Mesendoderm (in vitro differentiated cells): ENCODE measurements around the gene CSF3R.

ENCODE experiments used
- DNase-seq: peaks from one replicate; pipeline ENCODE4 v3.0.0; 2013
- H2AK5ac ChIP-seq: 2 replicates; pipeline ENCODE4 v1.6.1; 2013; ENCODE audit warnings: low read length, inconsistent platforms
- H2BK120ac ChIP-seq: 2 replicates; pipeline ENCODE4 v1.6.1; 2013; ENCODE audit warnings: low read depth, mild to moderate bottlenecking, low read length, moderate library complexity, mixed read lengths
- H2BK15ac ChIP-seq: replicated peaks from 2 replicates; pipeline ENCODE4 v1.6.1; 2013; ENCODE audit warnings: low read depth, mild to moderate bottlenecking, moderate library complexity
- H2BK5ac ChIP-seq: 2 replicates; pipeline ENCODE4 v1.6.1; 2013; ENCODE audit warnings: low read length, inconsistent platforms
- H3K18ac ChIP-seq: 2 replicates; pipeline ENCODE4 v1.6.1; 2013; ENCODE audit warnings: mild to moderate bottlenecking, low read length, mixed read lengths
- H3K23ac ChIP-seq: one replicate; pipeline ENCODE4 v1.6.1; 2013; ENCODE audit warnings: low read length
- H3K27ac ChIP-seq: 2 replicates; pipeline ENCODE4 v1.5.1; 2013; ENCODE audit warnings: low read depth, mild to moderate bottlenecking, inconsistent platforms, low read length, moderate library complexity
- H3K27me3 ChIP-seq: 2 replicates; pipeline ENCODE4 v1.6.1; 2013; ENCODE audit warnings: low read length, control low read depth, mild to moderate bottlenecking, inconsistent platforms; ENCODE audit not compliant: insufficient read depth, poor library complexity
- H3K36me3 ChIP-seq: 2 replicates; pipeline ENCODE4 v1.6.1; 2013; ENCODE audit warnings: low read length, inconsistent platforms; ENCODE audit not compliant: control insufficient read depth, insufficient read depth
- H3K4ac ChIP-seq: one replicate; pipeline ENCODE4 v1.6.1; 2013; ENCODE audit warnings: low read depth, mild to moderate bottlenecking, low read length, moderate library complexity
- H3K4me1 ChIP-seq: 2 replicates; pipeline ENCODE4 v1.6.1; 2013; ENCODE audit warnings: low read depth, low read length, inconsistent platforms; ENCODE audit not compliant: control insufficient read depth
- H3K4me2 ChIP-seq: 2 replicates; pipeline ENCODE4 v1.6.1; 2013; ENCODE audit warnings: low read length
- H3K4me3 ChIP-seq: 2 replicates; pipeline ENCODE4 v1.5.1; 2013; ENCODE audit warnings: mild to moderate bottlenecking, low read length
- H3K56ac ChIP-seq: one replicate; pipeline ENCODE4 v1.6.1; 2013; ENCODE audit warnings: low read length
- H3K79me1 ChIP-seq: 2 replicates; pipeline ENCODE4 v1.6.1; 2013; ENCODE audit warnings: low read length, inconsistent platforms
- H3K79me2 ChIP-seq: 2 replicates; pipeline ENCODE4 v1.6.1; 2013; ENCODE audit warnings: mild to moderate bottlenecking, low read length; ENCODE audit not compliant: control insufficient read depth, insufficient read depth
- H3K9ac ChIP-seq: 2 replicates; pipeline ENCODE4 v1.6.1; 2013; ENCODE audit warnings: low read length, inconsistent platforms
- H4K5ac ChIP-seq: one replicate; pipeline ENCODE4 v1.6.1; 2013; ENCODE audit warnings: low read length
- H4K8ac ChIP-seq: one replicate; pipeline ENCODE4 v1.6.1; 2013; ENCODE audit warnings: low read depth, mild to moderate bottlenecking, control low read depth, low read length, moderate library complexity
- WGBS: extraction: QIAGEN DNeasy Blood & Tissue Kit; methylation state at CpG from one replicate; pipeline ENCODE4 v1.1.7; 2013; ENCODE audit warnings: low lambda C conversion rate, missing lambda C conversion rate; ENCODE audit not compliant: insufficient coverage; ENCODE audit errors: extremely low coverage; 5-methylcytosine and 5-hydroxymethylcytosine counted together

CSF3R gene

DNA sequence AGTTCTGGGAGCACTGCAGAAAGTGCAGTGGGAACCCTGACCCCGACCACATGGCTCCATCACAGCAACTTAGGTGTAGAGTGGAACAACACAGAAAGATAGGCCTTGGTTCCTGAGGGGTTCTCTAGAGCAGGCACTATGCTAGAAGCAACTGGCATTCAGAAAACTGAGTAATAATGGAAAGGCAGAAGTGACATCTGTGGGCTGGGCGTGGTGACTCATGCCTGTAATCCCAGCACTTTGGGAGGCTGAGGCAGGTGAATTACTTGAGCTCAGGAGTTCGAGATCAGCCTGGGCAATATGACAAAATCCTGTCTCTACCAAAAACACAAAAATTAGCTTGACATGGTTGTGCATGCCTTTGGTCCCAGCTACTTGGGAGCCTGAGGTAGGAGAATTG lies 23.8 kb downstream of the CSF3R start:
- Histone ChIP-seq H3K23ac (no peak overlapping the region), H3K56ac (no peak overlapping the region)
- no CpG with 5 or more reads among the region's 3 CpGs for WGBS

DNA sequence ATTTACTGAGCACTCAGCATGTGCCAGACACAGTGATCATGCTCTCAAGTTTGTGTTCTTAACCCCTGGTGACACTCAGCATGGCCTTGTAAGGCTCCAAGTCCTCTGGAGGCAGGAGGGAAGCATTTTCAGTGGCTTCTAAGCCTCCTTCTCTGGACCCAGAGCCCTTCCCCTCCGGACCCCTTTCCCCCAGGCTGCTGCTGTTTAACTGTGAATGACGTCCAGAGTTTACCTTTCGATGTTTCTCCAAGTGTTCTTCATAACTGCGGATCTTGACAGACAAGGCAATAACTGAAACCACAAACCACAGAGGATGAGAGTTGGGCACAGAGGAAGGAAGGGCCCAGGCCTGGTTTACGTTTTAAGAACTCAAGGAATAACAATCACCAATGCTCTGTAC lies 25.0 kb downstream of the CSF3R start:
- H3K18ac ChIP-seq = no peak overlapping the region
- H2BK5ac ChIP-seq = no peak overlapping the region

More for the DNA sequence above, 23.8 kb downstream of the CSF3R start:
- no peak overlapping the region for H2AK5ac ChIP-seq
- no peak for DNase-seq
- H4K8ac ChIP-seq = no peak overlapping the region
- no peaks in the 10 kb centered on the region for H3K4me1 ChIP-seq
- H3K4me2 ChIP-seq = no peak overlapping the region
- H3K79me1 ChIP-seq = peaks cover 11% of the 10 kb centered on the region
- no peak overlapping the region for H3K4ac ChIP-seq
- H3K4me3 ChIP-seq = no peak overlapping the region
- H2BK120ac ChIP-seq = no peak overlapping the region
- peaks cover 34% of the 10 kb centered on the region for H3K36me3 ChIP-seq
- no peak overlapping the region for H3K27ac ChIP-seq
- no peak overlapping the region for H4K5ac ChIP-seq
- no peak overlapping the region for H3K18ac ChIP-seq
- H2BK5ac ChIP-seq = no peak overlapping the region
- H3K79me2 ChIP-seq = peaks cover 3% of the 10 kb centered on the region
- H3K9ac ChIP-seq = no peak overlapping the region
- H2BK15ac ChIP-seq = no peak overlapping the region
- H3K27me3 ChIP-seq = no peaks in the 10 kb centered on the region

DNA sequence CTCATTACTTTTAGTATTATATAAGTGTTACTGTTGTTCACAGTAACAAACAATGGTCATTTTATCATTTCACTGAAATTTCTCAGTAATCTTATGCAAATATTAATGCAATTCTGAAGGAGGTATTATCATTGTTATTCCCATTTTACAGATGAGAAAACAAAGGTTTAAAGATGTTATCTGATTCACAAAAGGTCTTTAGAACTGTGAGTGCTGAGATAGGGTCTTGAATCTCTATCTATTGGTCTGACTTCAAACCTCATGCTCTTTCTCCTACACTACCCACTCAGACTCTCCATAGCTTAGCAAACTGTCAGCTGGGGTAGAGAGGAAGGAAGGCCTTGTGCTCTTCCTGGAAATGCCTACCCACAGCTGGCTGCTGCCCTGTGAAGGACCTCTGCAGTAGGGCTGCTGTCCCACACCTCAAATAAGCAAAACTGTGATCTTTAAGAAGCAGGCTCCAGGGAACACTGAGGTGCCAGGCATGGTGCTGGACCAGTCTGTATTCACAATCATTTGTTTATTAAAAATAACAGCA lies 26.3 kb downstream of the CSF3R start:
- H3K23ac ChIP-seq = no peak overlapping the region
- no peak overlapping the region for H3K4me3 ChIP-seq
- H3K36me3 ChIP-seq = peaks cover 35% of the 10 kb centered on the region
- no peak overlapping the region for H4K8ac ChIP-seq
- no peak overlapping the region for H3K27ac ChIP-seq
- H3K4ac ChIP-seq = no peak overlapping the region
- H2BK15ac ChIP-seq = no peak overlapping the region
- H3K79me1 ChIP-seq = peaks cover 1% of the 10 kb centered on the region
- no peaks in the 10 kb centered on the region for H3K79me2 ChIP-seq
- H2BK120ac ChIP-seq = no peak overlapping the region
- H3K56ac ChIP-seq = no peak overlapping the region
- no peak overlapping the region for H2AK5ac ChIP-seq
- H3K4me1 ChIP-seq = no peaks in the 10 kb centered on the region
- H3K9ac ChIP-seq = no peak overlapping the region
- H3K4me2 ChIP-seq = no peak overlapping the region
- H2BK5ac ChIP-seq = no peak overlapping the region
- no peak overlapping the region for H4K5ac ChIP-seq
- H3K18ac ChIP-seq = no peak overlapping the region
- no peaks in the 10 kb centered on the region for H3K27me3 ChIP-seq
- DNase-seq = no peak

More for the DNA sequence above, 25.0 kb downstream of the CSF3R start:
- Histone ChIP-seq H3K79me2 (no peaks in the 10 kb centered on the region), H3K27ac (no peak overlapping the region), H2AK5ac (no peak overlapping the region), H3K4me2 (no peak overlapping the region), H3K9ac (no peak overlapping the region), H3K4ac (no peak overlapping the region), H3K27me3 (no peaks in the 10 kb centered on the region), H4K8ac (no peak overlapping the region), H3K36me3 (peaks cover 36% of the 10 kb centered on the region), H3K56ac (no peak overlapping the region), H2BK15ac (no peak overlapping the region), H3K4me1 (no peaks in the 10 kb centered on the region), H3K23ac (no peak overlapping the region), H2BK120ac (no peak overlapping the region), H4K5ac (no peak overlapping the region), H3K79me1 (peaks cover 8% of the 10 kb centered on the region), H3K4me3 (no peak overlapping the region)
- DNase-seq = no peak
- WGBS = no CpG with 5 or more reads among the region's 5 CpGs

DNA sequence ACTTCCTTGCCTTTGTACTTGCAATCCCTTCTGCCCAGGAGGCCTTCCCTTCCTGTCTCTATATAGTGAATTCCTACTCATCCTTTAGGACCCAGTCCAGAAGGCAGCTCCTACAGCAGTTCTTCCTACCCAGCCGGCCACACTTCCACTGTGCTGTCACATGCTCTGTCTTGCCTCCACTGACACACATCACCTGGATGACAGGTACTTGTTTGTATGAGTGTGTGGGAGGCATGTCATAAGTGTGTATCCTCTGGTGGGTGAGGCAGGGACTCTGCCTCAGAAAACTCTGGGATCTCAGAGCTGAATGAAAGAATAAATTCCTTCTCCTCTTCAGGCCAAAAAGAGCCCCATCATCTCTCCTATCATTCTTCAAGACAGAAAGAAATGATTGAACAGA lies 27.3 kb downstream of the CSF3R start:
- Histone ChIP-seq H3K27me3 (no peaks in the 10 kb centered on the region), H3K79me2 (no peaks in the 10 kb centered on the region), H2AK5ac (no peak overlapping the region), H3K56ac (no peak overlapping the region), H3K9ac (no peak overlapping the region), H2BK15ac (no peak overlapping the region), H3K4me3 (no peak overlapping the region), H3K79me1 (no peaks in the 10 kb centered on the region), H3K4me2 (no peak overlapping the region), H4K8ac (no peak overlapping the region), H3K18ac (no peak overlapping the region), H3K4ac (no peak overlapping the region), H2BK5ac (no peak overlapping the region), H3K23ac (no peak overlapping the region), H3K27ac (no peak overlapping the region), H4K5ac (no peak overlapping the region), H3K4me1 (no peaks in the 10 kb centered on the region), H3K36me3 (peaks cover 27% of the 10 kb centered on the region), H2BK120ac (no peak overlapping the region)
- no CpG with 5 or more reads among the region's 1 CpG for WGBS
- no peak for DNase-seq

DNA sequence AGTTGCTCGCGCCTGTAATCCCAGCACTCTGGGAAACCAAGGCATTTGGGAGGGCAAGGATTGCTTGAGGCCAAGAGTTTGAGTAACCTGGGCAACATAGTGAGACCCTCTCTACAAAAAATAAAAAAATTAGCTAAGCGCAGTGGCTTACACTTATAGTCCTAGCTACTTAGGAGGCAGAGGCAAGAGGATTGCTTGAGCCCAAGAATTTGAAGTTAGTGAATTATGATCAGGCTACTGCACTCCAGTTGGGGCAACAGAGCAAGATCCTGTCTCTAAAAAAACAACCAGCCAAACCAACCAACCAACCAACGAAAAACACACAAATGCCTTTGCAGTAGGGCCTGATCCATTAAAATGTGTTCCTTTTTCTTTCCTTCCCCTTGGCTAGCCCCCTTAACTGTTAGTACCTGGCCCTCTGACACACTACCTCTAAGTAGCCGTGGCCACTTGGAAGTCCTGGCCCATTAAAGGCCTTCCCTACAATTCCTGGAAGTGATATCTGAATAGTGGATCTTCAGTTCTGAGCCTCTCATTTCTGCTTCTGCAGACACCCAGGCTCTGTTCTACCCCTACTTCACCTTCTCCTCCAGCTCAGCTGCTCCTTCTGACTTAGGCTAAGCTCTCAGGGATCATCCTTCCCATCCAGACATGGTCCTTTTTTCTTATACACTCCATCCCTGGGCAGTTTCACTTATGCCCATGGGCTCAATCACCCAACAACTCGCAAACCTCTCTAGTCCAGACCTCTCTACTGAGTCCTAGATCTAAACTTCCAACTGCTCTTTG lies 28.9 kb downstream of the CSF3R start:
- Histone ChIP-seq H3K4me2 (no peak overlapping the region), H3K23ac (no peak overlapping the region), H3K56ac (no peak overlapping the region), H2BK15ac (no peak overlapping the region), H4K8ac (no peak overlapping the region), H2AK5ac (no peak overlapping the region), H3K4ac (no peak overlapping the region), H3K79me1 (no peaks in the 10 kb centered on the region), H3K79me2 (no peaks in the 10 kb centered on the region), H3K27ac (no peak overlapping the region), H4K5ac (no peak overlapping the region), H3K9ac (no peak overlapping the region), H2BK120ac (no peak overlapping the region), H3K27me3 (no peaks in the 10 kb centered on the region), H3K4me1 (no peaks in the 10 kb centered on the region), H3K36me3 (peaks cover 21% of the 10 kb centered on the region), H2BK5ac (no peak overlapping the region), H3K4me3 (no peak overlapping the region), H3K18ac (no peak overlapping the region)
- WGBS = no CpG with 5 or more reads among the region's 6 CpGs
- DNase-seq = no peak

DNA sequence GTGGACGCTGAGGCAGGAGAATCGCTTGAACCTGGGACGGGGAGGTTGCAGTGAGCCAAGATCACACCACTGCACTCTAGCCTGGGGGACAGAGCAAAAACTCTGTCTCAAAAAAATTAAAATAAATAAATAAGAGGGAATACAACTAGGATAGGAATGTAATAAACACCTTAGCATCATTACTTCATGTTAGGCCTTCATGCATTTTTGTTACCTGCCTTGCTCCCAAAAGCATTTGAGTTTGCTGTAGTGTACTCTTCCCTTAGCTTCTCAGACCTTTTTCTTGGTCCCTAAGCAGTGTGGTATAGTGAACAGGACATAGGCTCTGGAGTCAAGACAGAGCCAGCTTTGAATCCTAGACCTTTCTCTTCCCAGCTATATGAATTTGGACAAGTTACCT lies 29.7 kb downstream of the CSF3R start:
- Histone ChIP-seq H3K56ac (no peak overlapping the region), H3K27ac (no peak overlapping the region), H4K5ac (no peak overlapping the region), H3K27me3 (no peaks in the 10 kb centered on the region), H2BK120ac (no peak overlapping the region), H3K4me2 (no peak overlapping the region), H3K79me2 (no peaks in the 10 kb centered on the region), H3K23ac (no peak overlapping the region), H3K18ac (no peak overlapping the region), H3K4me1 (no peaks in the 10 kb centered on the region), H3K36me3 (peaks cover 21% of the 10 kb centered on the region), H3K9ac (no peak overlapping the region), H2BK5ac (no peak overlapping the region), H2BK15ac (no peak overlapping the region), H4K8ac (no peak overlapping the region), H3K4me3 (no peak overlapping the region), H2AK5ac (no peak overlapping the region), H3K79me1 (no peaks in the 10 kb centered on the region), H3K4ac (no peak overlapping the region)
- DNase-seq = no peak
- no CpG with 5 or more reads among the region's 3 CpGs for WGBS
